ENCODE data around the gene WDFY4.

DNA sequence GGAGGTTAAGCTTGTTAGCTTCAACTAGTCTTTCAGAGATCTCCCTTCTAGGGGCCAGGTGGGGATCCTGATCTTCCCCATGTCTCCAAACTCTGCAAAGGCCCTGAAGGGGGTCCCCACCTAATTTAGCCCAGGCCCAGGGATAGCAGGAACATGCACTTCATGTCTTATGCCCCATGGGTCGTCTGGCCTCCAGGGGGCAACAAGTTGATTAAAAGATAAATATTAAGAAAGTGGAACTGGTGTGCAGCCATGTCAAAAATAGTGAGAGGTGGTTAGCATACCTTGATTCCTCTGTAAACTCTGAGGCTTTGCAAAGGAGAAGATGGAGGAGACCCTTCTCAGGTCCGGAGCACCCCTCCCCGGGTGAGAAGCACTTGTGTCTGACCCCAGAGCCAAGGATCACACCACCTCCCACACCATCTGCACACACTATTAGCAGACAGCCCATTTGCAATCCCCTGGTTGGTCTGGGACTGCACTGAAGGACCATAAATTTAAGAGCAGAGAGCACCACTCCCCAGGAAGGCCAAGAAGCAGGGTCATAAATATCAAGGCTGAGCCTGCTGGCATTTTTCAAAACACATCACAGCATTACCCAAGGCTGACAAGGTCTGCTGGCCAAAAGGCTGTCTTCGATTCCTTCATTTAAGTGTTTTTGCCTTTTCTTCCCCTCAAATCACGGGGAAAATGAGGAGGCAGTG, 299.1 kb downstream of the WDFY4 start:
- TF ChIP-seq, protein P1, sequence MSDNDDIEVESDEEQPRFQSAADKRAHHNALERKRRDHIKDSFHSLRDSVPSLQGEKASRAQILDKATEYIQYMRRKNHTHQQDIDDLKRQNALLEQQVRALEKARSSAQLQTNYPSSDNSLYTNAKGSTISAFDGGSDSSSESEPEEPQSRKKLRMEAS (IDR thresholded peaks at IDR 0.05; ENCODE audit: insufficient read depth, insufficient read length) = no peak
- TF ChIP-seq POLR2A (IDR thresholded peaks at IDR 0.05; ENCODE audit: low read depth, low read length) (no peak), CTCF (IDR thresholded peaks at IDR 0.05; ENCODE audit: extremely low read depth in 1 of 2, insufficient read depth in 1 of 2, low read depth in 1 of 2, low read length in 2 of 2) (no peak), EZH2 (IDR thresholded peaks at IDR 0.05; ENCODE audit: borderline replicate concordance, low read depth, low read length, severe bottlenecking) (no peak)
